GM13977 (cell line): Measurements from ENCODE around the gene ADTRP.

Experiments
- DNase-seq: peaks from one replicate; pipeline ENCODE4 v3.0.0; 2012; ENCODE audit warnings: low spot score
- in situ Hi-C: fragments of 300-500 bp; cut with MboI; formaldehyde crosslinking; loops from one replicate; pipeline ENCODE4 v1.12.0; 2022; ENCODE audit warnings: low sequenced_read_pairs, low pct_unique_long_range_greater_than_20kb, mixed read lengths, inconsistent platforms; ENCODE audit not compliant: unreplicated experiment
- TF ChIP-seq, protein P1 (sequence below): IDR thresholded peaks from 2 replicates; pipeline ENCODE4 v1.5.1; 2012; ENCODE audit warnings: mild to moderate bottlenecking, control low read depth; ENCODE audit not compliant: insufficient read depth; ENCODE audit errors: extremely low read depth, missing control alignments

The ADTRP gene

DNA sequence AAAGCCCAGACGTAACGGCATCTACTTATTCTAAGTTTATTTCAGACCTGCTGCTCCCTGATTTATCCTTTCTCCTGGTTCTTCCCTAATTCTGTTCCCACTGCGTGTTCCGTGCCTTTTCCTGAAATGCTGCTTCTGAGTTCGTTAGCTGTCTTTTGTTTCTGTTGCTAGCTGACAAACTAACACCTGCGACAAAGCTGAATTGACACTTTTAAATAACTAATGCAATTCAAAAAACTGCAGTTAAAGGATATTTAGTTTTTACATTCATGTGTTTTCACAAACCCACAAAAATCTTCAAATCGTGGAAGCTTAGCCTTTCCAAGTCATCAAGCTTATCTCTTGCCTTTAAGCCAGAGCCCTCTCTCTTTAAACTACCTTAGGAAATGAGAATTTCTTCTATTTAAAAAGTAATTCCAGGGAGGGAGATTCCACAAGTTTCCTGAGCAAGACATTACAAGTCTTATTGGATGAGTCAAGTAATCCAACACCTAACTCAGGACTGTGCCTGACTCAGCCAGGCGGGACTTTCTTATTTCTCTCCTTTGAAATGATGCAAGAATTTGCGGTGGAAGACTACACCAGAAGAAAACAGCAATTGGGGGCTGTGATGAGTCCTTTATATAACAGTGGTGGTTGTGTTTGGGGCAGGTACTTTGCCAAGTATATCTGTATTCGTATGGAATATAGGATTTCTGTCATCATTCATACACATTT is 6.3 kb downstream of the ADTRP start:
- in situ Hi-C loops = no loop called here
- DNase-seq = no peak
- TF ChIP-seq, protein P1, sequence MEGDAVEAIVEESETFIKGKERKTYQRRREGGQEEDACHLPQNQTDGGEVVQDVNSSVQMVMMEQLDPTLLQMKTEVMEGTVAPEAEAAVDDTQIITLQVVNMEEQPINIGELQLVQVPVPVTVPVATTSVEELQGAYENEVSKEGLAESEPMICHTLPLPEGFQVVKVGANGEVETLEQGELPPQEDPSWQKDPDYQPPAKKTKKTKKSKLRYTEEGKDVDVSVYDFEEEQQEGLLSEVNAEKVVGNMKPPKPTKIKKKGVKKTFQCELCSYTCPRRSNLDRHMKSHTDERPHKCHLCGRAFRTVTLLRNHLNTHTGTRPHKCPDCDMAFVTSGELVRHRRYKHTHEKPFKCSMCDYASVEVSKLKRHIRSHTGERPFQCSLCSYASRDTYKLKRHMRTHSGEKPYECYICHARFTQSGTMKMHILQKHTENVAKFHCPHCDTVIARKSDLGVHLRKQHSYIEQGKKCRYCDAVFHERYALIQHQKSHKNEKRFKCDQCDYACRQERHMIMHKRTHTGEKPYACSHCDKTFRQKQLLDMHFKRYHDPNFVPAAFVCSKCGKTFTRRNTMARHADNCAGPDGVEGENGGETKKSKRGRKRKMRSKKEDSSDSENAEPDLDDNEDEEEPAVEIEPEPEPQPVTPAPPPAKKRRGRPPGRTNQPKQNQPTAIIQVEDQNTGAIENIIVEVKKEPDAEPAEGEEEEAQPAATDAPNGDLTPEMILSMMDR = no peak

DNA sequence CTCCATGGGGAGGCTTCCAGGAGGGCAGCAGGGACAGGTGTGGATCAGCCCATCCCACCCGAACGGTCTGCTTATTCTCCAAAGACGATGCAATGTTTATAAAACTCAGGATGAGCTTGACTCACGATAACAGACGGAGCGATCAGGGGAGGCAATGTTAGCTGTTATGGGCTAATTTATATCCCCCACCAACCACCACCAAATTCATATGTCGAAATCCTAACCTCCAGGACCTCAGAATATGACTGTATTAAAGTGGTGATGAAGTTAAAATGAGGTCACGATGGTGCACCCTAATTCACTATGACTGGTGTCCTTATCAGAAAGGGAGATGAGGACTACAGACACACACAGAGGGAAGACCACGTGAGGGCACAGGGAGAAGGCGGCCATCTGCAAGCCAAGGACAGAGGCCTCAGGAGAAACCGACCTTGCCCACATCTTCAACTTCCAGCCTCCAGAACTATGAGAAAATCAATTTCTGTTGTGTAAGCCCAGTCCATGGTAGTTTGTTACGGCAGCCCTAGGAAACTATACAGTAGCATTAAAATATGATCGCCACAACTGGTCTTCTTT is 7.0 kb downstream of the ADTRP start:
- in situ Hi-C loops = no loop called here
- TF ChIP-seq, protein P1 = no peak
- no peak for DNase-seq

DNA sequence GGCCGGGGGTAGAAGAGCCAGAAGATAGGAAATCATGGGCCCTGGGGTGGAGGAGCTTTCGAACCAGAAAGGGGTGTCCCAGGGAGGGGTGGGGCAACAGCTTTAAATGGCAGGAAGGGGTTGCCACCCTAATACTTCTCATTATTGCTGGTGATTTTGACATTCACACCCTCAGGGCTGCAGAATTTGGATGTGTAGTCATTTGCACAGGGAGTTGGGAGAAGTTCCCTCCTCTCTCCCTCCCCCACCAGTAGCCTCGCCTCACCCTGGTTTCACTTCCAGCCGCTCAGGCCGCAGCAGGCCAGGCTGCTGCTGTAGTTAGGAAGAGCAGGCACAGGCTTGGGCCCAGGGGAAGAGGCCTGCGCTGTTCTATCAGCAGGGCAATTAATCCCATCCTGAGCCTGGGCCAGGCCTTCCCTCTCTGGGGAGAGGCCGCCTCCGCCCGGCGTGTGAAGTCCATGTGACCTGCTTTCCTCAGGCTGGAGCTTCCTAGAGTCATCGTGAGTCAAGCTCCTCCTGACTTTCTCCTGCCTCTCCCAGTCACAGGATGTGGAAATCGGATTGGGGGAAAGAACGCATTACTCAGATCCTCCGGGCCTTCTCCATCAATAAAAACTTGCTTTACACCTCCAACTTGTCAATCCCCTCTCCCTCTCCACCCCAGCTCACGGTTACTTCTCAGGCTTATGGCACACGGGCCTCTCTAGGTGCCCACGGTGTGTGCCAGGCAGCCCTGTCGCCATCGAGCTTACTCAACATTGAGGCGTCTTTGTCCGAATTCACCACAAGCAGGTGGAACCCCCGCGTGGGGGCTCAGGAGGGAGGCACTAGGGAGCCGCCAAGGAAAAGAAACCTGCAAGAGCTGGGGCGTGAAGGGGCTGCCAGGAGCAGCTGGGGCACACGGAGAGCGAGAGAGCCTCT is 7.8 kb downstream of the ADTRP start:
- no peak for DNase-seq
- in situ Hi-C loops = no loop called here
- TF ChIP-seq, protein P1 = no peak

DNA sequence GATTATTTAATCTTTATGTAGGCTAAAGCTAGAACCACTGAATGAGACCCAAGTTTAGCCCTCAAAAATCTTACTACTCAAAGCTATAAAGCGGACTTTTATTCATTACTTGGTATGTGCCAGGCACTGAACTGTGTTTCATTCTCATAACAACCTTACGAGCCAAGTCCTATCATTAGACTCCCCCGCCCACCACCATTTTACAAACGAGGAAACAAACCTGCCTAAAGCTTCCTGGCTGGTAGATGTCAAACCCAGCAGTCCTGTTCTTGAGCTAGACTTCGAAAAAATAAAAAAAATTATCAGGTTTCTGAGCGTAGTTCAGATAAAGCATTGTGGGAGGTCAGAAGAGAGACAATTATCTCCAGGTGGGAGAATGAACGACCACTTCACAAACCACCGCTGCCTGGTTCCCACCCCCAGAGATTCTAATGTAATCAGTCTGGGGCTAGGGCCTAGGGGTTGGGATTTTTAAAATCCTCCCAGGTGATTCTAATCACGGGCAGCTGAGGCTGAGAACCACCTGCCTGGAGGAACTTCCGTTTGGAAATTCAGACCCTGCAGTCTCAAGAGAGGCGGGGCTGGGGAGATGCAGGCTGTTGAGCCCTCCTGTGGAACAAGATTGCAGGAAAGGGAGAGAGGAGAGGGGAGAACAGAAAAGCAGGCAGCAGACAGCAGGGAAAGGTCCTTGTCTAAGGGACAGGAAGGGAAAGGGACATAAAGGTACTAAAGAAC is 8.6 kb downstream of the ADTRP start:
- in situ Hi-C loops = no loop called here
- DNase-seq = no peak
- TF ChIP-seq, protein P1 = no peak

DNA sequence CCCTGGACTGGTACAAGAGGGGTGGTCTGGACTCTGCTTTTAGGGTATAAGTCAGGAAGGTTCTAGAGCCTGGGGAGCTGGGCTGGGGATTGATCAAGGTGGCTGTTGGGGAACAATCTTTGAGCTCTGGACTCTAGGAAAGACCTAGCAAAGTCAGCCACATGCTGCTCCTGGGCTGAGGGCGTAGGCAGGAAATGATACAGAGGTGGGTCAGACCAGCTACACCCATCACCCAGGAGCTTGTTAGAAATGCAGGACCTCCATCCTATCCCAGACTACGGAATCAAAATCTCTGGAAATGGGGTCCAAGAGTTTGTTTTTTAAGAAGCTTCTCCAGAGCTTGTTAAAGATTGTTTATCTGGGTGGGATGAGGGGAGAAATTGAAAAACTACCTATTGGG is 9.4 kb downstream of the ADTRP start:
- TF ChIP-seq, protein P1 = no peak
- no peak for DNase-seq
- in situ Hi-C loops = no loop called here
